GM12874 (cell line): ENCODE data around the gene MAP2K7.

Source experiments
- CTCF ChIP-seq: IDR thresholded peaks from 2 replicates; pipeline ENCODE4 v1.5.1; 2011; ENCODE audit warnings: low read depth, mild to moderate bottlenecking, control low read depth, low read length, moderate library complexity; ENCODE audit not compliant: insufficient read depth

The MAP2K7 gene

DNA sequence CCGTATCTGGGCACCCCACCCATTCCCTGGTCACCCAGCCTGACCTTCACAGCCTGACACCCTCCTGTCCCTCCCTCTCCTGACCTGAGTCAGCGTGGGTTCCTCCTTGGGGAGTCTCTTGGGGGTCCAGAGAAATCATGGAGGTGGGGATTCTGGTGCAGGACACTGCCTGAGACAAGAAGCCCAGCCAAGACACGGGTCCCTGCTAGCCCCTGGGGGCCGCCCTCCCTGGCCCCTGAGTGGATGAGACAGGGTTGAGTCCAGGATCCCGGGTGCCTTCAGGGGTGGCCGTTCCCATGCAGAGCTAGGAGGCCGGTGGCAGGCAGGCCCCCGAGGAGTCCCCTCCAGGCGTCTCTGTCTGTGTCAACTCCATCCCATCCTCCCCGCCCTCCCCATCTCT lies 1.6 kb downstream of the MAP2K7 start:
- no peak for TF ChIP-seq CTCF

GRCh38 chr19:7905859-7906258 lies 2.2 kb downstream of the MAP2K7 start:
- TF ChIP-seq CTCF: no peak

GRCh38 chr19:7907122-7907521 lies 3.4 kb downstream of the MAP2K7 start:
- TF ChIP-seq CTCF: no peak

DNA sequence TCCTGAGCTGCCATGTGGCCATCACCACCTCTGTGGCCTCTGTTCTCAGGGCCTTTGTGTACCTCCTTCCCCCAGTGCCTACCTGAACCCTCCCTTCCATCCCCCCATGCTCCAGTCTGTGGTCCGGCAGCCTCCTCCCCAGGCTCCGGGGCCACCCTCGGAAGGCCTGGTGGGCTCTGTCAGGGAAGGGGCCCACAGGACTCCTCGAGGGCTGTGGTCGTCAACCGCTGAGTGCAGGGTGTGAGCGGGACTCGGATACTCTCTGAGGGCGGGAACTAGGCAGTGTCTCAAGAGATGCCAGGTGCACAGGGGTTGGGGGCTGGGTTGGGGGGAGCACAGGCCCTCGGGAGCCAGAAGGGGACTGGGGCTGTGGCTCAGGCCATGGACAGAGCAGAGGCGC lies 3.9 kb downstream of the MAP2K7 start:
- TF ChIP-seq CTCF: no peak

- no peak for TF ChIP-seq CTCF
Measured at GRCh38 chr19:7908078-7908699, 4.5 kb downstream of the MAP2K7 start.

- no peak for TF ChIP-seq CTCF
Measured at GRCh38 chr19:7908742-7909461, 5.2 kb downstream of the MAP2K7 start.

DNA sequence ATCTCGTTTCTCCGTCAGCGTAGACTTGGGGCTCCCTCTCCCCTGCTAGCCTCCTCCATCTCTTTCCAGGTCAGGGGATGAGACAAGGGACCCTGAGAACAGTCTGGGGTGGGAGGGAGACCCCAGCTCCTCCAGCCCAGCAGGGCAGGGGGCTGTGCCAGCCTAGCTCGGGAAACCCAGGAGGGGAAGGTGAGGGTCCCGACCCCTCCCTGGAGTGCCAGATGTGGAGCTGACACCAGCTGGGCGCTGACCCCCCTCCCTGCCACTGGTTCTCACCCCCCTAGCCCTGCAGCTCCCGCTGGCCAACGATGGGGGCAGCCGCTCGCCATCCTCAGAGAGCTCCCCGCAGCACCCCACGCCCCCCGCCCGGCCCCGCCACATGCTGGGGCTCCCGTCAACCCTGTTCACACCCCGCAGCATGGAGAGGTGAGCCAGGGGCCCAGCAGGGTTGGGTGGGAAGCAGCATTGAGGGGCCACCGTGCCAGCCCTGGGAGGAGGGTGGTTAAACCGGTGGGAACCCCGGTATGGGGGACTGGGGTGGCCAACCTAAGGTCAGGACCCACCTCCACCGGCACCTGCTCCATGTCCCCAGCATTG lies 5.9 kb downstream of the MAP2K7 start:
- TF ChIP-seq CTCF: no peak
